MM.1S (cell line): ENCODE measurements around the gene TMEM106A.

Experiments used
- DNase-seq: peaks from one replicate; pipeline ENCODE4 v3.0.0-alpha.2; 2015
- H2AFZ ChIP-seq: fragments of 300-600 bp; sonication (generic); 2 replicates; pipeline ENCODE4 v1.6.0; 2016; ENCODE audit warnings: antibody characterized with exemption, low read length
- H3F3A ChIP-seq: fragments of 300-600 bp; sonication (generic); 2 replicates; pipeline ENCODE4 v1.6.1; 2016; ENCODE audit warnings: mild to moderate bottlenecking, antibody characterized with exemption, low read length, moderate library complexity, mixed read lengths; ENCODE audit not compliant: insufficient read depth
- H3K27ac ChIP-seq: fragments of 300-600 bp; sonication (generic); 2 replicates; pipeline ENCODE4 v1.5.1; 2016; ENCODE audit warnings: mild to moderate bottlenecking, low read length
- H3K27me3 ChIP-seq: fragments of 300-600 bp; sonication (generic); replicated peaks from 2 replicates; pipeline ENCODE4 v1.6.0; 2016; ENCODE audit warnings: low read length; ENCODE audit not compliant: insufficient read depth
- H3K36me3 ChIP-seq: fragments of 300-600 bp; sonication (generic); replicated peaks from 2 replicates; pipeline ENCODE4 v1.6.1; 2016; ENCODE audit warnings: mild to moderate bottlenecking, low read length, mixed read lengths; ENCODE audit not compliant: insufficient read depth
- H3K4me1 ChIP-seq: fragments of 300-600 bp; sonication (generic); 2 replicates; pipeline ENCODE4 v1.6.1; 2016; ENCODE audit warnings: low read length, mixed read lengths
- H3K4me2 ChIP-seq: fragments of 300-600 bp; sonication (generic); 2 replicates; pipeline ENCODE4 v1.6.0; 2016; ENCODE audit warnings: low read depth, low read length
- H3K4me3 ChIP-seq: fragments of 300-600 bp; sonication (generic); 2 replicates; pipeline ENCODE4 v1.5.1; 2016; ENCODE audit warnings: low read length, mixed read lengths
- H3K79me2 ChIP-seq: fragments of 300-600 bp; sonication (generic); 2 replicates; pipeline ENCODE4 v1.6.1; 2016; ENCODE audit warnings: mixed run types, low read length, mixed read lengths
- H3K9ac ChIP-seq: fragments of 300-600 bp; sonication (generic); 2 replicates; pipeline ENCODE4 v1.6.1; 2016; ENCODE audit warnings: low read length, mixed read lengths
- H3K9me2 ChIP-seq: fragments of 300-600 bp; sonication (generic); replicated peaks from 2 replicates; pipeline ENCODE4 v1.6.1; 2016; ENCODE audit warnings: mild to moderate bottlenecking, low read length, mixed read lengths; ENCODE audit not compliant: insufficient read depth
- H3K9me3 ChIP-seq: fragments of 300-600 bp; sonication (generic); replicated peaks from 2 replicates; pipeline ENCODE4 v1.6.1; 2016; ENCODE audit warnings: mild to moderate bottlenecking, low read length, mixed read lengths; ENCODE audit not compliant: insufficient read depth
- H4K20me1 ChIP-seq: fragments of 300-600 bp; sonication (generic); 2 replicates; pipeline ENCODE4 v1.6.1; 2016; ENCODE audit warnings: mild to moderate bottlenecking, low read length, moderate library complexity, mixed read lengths; ENCODE audit not compliant: insufficient read depth
- EZH2 ChIP-seq: fragments of 300-600 bp; sonication (generic); optimal IDR thresholded peaks from 2 replicates; pipeline ENCODE3; 2017; ENCODE audit warnings: low read depth, mild to moderate bottlenecking, antibody characterized with exemption, low read length, mixed read lengths
- EZH2phosphoT487 ChIP-seq: fragments of 300-600 bp; sonication (generic); IDR thresholded peaks from 2 replicates; pipeline ENCODE4 v1.6.1; 2018; ENCODE audit warnings: antibody characterized with exemption, low read length
- TF ChIP-seq, protein P1 (sequence below): fragments of 300-600 bp; sonication (generic); IDR thresholded peaks from 2 replicates; pipeline ENCODE4 v1.5.1; 2016; ENCODE audit warnings: antibody characterized with exemption, low read length, mixed read lengths

TMEM106A gene

DNA sequence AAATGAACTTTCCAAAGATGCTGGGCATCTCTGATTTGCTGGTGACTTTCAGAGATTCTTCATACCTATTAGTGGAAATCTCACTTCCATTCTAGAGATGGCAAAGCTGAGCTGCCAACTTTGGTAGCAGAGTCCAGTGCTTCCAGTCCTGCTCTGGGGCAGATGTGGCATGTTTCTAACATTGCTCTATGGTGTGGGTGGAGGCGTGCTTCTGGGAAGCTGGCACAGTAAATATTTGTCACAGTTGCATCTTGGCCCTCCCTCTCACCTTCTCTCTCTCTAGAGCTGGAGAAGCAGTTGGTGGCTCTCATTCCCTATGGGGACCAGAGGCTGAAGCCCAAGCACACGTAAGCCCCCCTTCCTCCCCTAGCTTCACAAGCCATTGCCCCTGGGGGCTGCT lies 1.9 kb downstream of the TMEM106A start:
- no peaks in the 10 kb centered on the region for H3K27me3 ChIP-seq
- no peaks in the 10 kb centered on the region for H3K9me3 ChIP-seq
- H3K9ac ChIP-seq, result no peak overlapping the region
- no peak overlapping the region for H3K27ac ChIP-seq
- H3F3A ChIP-seq, result peaks cover 7% of the 10 kb centered on the region; the same call in 1 of the 2 replicates
- H3K4me2 ChIP-seq, result no peak overlapping the region
- TF ChIP-seq EZH2phosphoT487 (no peak), EZH2 (no peak)
- TF ChIP-seq, protein P1, sequence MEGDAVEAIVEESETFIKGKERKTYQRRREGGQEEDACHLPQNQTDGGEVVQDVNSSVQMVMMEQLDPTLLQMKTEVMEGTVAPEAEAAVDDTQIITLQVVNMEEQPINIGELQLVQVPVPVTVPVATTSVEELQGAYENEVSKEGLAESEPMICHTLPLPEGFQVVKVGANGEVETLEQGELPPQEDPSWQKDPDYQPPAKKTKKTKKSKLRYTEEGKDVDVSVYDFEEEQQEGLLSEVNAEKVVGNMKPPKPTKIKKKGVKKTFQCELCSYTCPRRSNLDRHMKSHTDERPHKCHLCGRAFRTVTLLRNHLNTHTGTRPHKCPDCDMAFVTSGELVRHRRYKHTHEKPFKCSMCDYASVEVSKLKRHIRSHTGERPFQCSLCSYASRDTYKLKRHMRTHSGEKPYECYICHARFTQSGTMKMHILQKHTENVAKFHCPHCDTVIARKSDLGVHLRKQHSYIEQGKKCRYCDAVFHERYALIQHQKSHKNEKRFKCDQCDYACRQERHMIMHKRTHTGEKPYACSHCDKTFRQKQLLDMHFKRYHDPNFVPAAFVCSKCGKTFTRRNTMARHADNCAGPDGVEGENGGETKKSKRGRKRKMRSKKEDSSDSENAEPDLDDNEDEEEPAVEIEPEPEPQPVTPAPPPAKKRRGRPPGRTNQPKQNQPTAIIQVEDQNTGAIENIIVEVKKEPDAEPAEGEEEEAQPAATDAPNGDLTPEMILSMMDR, result no peak
- H3K79me2 ChIP-seq, result no peaks in the 10 kb centered on the region
- no peak for DNase-seq
- no peak overlapping the region for H3K4me3 ChIP-seq
- peaks cover 10% of the 10 kb centered on the region for H3K4me1 ChIP-seq
- H4K20me1 ChIP-seq, result no peaks in the 10 kb centered on the region
- H3K36me3 ChIP-seq, result no peaks in the 10 kb centered on the region
- H2AFZ ChIP-seq, result no peak overlapping the region
- no peaks in the 10 kb centered on the region for H3K9me2 ChIP-seq

DNA sequence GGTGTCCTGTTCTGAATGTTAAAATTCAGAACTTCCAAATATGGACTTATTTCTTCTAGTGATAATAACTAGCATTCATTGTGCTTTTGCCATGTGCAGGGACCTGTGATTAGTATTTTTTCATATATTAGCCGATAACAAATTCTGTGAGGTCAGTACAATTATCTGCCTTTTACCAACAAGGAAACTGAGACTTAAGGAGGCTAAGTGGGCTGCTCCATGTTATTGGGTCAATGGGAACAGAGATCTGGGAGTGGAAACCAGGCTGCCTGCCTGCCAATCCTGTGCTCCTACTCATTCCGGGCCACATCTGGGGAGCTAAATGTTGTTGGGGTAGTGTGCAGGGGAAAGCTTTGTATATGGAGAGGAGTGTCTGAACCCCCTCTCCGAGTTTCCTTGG lies 3.7 kb downstream of the TMEM106A start:
- no peaks in the 10 kb centered on the region for H4K20me1 ChIP-seq
- H3K27me3 ChIP-seq, result no peaks in the 10 kb centered on the region
- no peaks in the 10 kb centered on the region for H3K9me2 ChIP-seq
- no peak overlapping the region for H3K9ac ChIP-seq
- no peak for TF ChIP-seq EZH2
- no peak for TF ChIP-seq EZH2phosphoT487
- TF ChIP-seq, protein P1, result no peak
- no peaks in the 10 kb centered on the region for H3K36me3 ChIP-seq
- no peak for DNase-seq
- peaks cover 7% of the 10 kb centered on the region; the same call in 1 of the 2 replicates for H3F3A ChIP-seq
- H3K79me2 ChIP-seq, result no peaks in the 10 kb centered on the region
- no peak overlapping the region for H3K4me2 ChIP-seq
- no peak overlapping the region for H2AFZ ChIP-seq
- H3K27ac ChIP-seq, result no peak overlapping the region
- no peaks in the 10 kb centered on the region for H3K9me3 ChIP-seq
- H3K4me3 ChIP-seq, result no peak overlapping the region
- peaks cover 10% of the 10 kb centered on the region for H3K4me1 ChIP-seq

DNA sequence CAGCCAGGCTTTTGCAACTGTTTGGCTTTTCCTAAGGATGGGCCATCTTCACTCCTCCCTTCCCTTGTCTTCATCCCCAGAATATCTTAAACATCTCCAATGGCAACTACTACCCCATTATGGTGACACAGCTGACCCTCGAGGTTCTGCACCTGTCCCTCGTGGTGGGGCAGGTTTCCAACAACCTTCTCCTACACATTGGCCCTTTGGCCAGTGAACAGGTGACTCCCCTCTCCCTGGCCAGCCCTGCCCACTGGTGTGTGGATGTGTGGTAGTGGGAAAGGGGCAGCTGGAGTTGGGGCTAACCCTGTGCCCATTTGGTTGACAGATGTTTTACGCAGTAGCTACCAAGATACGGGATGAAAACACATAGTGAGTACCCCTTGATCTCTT lies 4.7 kb downstream of the TMEM106A start:
- TF ChIP-seq EZH2phosphoT487 (no peak), EZH2 (no peak)
- TF ChIP-seq, protein P1, result no peak
- DNase-seq, result no peak
- H4K20me1 ChIP-seq, result no peaks in the 10 kb centered on the region
- no peaks in the 10 kb centered on the region for H3K4me1 ChIP-seq
- H3K27me3 ChIP-seq, result no peaks in the 10 kb centered on the region
- H3K4me3 ChIP-seq, result no peak overlapping the region
- H3K36me3 ChIP-seq, result no peaks in the 10 kb centered on the region
- H3K9ac ChIP-seq, result no peak overlapping the region
- no peak overlapping the region for H3K4me2 ChIP-seq
- peaks cover 7% of the 10 kb centered on the region; the same call in 1 of the 2 replicates for H3F3A ChIP-seq
- H3K9me2 ChIP-seq, result no peaks in the 10 kb centered on the region
- H2AFZ ChIP-seq, result no peak overlapping the region
- H3K79me2 ChIP-seq, result no peaks in the 10 kb centered on the region
- no peak overlapping the region for H3K27ac ChIP-seq
- no peaks in the 10 kb centered on the region for H3K9me3 ChIP-seq
